ENCODE measurements around the gene ATP23.

The ATP23 gene, protein sequence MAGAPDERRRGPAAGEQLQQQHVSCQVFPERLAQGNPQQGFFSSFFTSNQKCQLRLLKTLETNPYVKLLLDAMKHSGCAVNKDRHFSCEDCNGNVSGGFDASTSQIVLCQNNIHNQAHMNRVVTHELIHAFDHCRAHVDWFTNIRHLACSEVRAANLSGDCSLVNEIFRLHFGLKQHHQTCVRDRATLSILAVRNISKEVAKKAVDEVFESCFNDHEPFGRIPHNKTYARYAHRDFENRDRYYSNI

DNA sequence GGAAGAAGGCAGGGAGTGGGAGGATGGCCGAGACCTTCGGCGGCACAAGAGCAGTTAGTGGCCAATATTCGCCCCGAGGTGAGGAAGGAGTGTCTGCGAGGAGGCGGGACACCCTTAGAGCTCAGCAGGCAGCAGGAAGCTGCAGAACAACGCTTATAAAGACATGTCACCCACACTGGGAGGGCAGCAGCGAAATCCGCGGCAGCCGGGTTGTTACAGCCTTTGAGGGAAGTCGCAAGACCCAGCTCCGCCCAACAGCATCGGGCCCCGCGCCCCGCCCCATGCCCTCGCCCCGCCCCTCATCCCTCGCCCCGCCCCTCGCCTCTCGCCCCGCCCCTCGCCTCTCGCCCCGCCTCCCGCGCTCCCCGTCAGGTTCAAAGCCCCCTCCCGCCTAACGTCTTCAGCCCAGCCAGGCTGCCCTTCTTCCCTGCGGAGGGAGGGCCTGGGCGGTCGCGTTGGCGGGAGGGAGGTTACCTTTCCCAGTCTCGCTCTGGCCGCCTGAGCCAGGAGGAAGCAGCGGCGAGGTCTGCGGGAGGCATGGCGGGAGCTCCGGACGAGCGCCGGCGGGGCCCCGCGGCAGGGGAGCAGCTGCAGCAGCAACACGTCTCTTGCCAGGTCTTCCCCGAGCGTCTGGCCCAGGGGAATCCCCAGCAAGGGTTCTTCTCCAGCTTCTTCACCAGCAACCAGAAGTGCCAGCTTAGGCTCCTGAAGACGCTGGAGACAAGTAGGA lies at the start of gene ATP23:
Gene ATP23, plus strand, starts transcription at position 403 of the 730 bp plus-strand sequence. Its CDS starts 135 bp downstream, at position 538.
- peak; percentile 75 to 79 for DNase-seq (ENCODE audit: low read depth in 1 of 2, low spot score in 1 of 2)

DNA sequence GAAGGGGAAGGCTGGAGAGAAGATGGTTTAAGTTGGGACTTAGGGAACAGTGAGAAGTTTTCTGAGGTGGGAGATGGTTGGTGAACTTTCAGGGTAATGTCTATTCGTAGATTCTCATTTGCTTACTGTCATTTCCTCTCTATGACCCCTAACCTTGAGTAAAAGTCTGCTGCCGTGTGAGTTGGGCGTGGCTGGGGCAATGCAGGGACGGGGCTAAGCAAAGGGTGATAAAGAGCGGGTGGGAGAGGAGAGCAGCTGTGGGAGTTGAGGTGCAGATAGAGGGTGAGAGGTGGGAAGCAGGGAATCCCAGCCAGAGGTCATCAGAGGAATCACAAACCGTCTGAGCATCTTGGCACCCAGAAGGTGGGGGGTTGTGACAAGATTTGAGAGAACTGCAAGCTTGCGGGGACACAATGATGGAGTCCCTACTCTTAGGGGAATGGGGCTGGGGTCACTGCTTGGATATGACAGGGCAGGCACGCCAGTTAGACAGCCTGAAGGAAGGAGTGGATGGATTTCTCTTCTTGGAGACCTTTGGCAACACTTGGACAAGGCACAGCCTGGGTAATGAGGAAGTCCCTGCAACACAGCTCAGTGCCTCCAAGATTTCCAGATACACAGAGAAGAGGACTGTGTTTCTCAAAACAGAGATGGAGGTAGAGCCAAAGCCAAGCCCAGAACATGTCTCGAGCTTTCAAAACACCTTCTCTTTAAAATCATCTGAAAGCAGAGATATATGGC lies 49.0 kb upstream of the ATP23 start:
- DNase-seq (ENCODE audit: low read depth in 1 of 2, low spot score in 1 of 2): no peak

DNA sequence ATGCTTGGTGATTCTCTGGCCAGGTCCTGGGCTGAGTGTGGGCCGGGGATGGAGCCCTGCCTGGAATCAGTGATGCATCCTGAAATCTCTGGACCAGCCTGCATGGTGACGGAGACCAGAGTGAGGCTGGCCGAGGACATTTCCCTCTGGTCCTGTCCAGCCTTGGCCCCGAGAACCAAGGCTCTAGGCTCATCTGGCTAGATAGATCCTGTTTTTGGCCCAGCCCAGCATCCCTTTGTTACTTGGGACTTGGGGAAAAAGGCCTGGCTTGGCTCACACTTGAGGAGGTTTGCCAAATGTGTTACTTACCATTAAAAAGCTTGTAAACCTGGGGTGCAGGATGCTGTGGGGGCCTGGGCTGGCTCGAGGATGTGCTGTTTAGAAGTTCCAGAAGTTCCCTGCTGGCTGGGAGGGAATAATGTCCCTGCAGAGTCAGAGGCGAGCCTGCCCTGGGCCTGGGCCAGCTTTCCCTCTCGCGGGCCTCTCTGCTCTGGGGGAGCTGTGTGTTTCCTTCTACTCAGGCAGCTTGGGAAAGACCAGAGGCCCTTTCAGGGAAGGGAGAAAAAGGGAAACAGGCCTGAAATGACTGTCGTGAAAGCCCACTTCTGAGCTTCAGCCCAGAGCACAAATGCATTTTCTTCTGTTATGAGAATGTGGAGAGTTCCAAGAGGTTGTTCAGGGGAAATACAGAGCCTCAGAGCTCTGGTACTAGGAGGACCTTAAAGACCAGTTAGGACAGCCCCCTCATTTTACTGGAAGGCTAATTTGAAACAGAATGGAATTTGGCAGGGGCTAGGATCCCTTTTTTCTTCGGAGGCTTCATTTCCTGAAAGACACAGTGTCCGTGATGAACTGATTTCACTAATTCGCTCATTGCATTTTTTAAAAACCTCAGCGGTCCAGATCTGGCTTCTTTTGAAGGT lies 47.7 kb upstream of the ATP23 start:
- DNase-seq (ENCODE audit: low read depth in 1 of 2, low spot score in 1 of 2): no peak

DNA sequence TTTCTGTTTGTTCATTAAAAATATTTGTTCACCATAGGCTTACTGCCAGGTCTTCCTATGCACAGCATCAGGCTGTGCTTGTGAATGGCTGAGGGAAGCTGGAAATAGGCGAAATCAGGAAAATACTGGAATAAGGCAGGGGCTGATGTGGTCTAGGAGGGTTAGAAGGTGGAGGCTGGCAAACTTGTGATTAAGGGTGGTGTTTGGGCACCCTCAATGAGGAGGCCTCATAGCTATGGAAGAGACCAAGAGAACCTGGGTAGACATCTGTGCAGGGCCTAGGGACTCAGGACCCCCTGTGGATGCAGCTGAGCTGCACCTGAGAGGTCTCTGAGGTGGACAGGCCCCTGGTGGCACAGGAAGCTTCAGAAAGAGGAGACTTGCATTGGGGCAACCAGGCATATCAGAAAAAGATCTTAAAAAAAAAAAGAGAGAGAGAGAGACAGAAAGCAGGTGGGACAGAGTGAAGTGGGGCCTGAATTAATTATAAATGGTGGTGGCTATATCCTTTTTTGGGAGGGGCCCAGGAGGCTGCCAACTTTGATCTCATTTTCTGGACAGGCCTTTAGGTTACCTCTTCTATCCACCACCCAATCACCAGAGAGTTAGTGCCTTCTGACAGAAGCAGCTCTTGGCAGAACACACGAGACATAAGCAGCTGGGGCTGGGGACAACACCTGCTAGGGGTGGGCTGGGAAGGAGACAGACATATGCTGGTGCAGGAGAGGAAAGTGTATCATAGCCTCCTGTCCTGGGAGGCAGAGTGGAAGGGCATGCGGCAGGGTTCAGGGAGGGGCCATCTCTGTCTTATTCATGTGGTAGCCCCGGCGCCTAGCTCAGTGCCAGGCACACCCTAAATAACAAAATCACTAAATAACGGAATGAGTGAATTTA lies 46.7 kb upstream of the ATP23 start:
- no peak for DNase-seq (ENCODE audit: low read depth in 1 of 2, low spot score in 1 of 2)

DNA sequence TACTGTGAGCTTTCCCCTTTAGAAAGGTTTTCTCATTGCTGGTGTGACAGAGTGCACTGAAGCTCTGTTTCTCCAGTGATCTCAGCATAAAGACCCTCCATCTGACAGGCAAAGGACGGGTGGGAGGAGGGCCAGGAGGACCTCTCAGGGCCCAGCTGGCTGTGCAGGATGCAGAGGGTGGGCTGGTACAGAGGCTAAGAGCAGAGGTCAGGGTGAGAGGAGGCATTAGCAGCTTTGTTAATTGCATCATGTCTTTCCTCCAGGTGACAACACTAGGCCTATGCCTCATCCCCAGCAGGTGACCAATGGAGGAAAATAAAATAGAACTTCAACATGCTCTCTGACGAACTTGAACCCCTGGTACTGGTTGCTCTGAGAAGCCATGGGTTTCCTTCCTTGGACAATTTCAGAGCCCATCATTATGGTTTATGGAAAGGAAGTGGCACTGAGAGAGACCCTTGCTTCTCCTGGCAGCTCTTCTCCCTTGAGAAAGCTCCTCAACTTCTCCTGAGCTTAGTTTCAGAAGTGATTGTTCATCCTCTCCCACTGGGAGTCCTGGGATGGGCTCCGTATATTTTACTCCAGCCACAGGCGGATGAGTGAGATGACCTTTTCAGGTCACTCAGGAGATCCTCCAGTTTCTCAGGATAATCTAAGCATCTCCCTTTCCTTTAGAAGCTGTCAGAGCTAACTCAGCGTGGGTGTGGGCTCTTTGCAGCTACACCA lies 45.8 kb upstream of the ATP23 start:
- no peak for DNase-seq (ENCODE audit: low read depth in 1 of 2, low spot score in 1 of 2)

DNA sequence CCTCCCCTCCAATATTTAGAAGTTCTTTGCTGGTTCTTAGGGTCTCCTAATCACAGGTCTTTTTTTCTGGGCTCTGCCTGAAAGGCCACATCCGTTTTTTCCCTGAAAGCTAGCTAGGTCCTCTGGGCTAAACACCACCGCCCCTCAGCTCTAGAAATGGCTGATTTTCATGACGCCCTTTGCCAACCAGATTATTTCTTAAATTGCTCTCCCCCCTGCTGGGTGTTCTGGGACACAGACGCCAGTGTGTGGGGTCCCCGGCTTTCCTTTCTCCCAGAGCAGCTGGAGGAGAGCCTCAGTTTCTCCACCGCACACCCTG lies 45.3 kb upstream of the ATP23 start:
- no peak for DNase-seq (ENCODE audit: low read depth in 1 of 2, low spot score in 1 of 2)

DNA sequence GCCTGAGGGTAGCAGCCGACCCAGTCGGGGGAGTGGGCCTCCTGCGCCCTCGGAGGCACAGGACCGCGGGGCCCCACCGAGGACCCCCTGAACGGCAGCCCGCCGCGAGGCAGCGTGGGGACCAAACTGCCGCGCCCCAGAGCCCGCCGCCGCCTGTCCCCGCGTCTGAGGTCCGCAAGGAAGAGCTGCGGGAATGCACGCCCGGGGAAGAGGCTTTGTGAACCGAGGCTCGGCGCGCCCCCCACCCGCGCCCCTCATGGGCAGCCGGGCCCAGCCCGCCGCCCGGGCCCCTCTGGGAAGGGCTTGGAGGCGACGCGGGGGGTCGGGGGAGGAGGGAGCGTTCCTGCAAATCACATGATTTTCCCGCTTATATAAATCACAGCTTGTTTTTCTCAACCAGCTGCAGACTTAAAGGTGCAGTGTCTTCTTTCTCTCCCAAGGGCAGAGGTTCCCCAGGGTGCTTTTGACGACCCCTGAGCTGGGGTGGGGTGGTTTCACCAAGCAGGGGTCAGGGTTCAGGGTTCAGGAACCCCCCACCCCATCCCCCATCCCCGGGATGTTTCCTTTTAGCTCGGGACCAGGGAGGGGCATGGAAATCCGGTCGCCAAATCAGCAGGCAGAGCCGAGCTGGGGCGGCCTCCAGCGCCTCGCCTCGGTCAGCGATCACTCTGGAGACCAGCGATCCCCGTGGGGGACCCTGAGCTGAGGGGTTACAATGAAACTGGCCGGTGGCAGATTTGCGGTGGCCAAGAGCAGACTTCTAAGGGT lies 44.7 kb upstream of the ATP23 start:
- DNase-seq (ENCODE audit: low read depth in 1 of 2, low spot score in 1 of 2): no peak

DNA sequence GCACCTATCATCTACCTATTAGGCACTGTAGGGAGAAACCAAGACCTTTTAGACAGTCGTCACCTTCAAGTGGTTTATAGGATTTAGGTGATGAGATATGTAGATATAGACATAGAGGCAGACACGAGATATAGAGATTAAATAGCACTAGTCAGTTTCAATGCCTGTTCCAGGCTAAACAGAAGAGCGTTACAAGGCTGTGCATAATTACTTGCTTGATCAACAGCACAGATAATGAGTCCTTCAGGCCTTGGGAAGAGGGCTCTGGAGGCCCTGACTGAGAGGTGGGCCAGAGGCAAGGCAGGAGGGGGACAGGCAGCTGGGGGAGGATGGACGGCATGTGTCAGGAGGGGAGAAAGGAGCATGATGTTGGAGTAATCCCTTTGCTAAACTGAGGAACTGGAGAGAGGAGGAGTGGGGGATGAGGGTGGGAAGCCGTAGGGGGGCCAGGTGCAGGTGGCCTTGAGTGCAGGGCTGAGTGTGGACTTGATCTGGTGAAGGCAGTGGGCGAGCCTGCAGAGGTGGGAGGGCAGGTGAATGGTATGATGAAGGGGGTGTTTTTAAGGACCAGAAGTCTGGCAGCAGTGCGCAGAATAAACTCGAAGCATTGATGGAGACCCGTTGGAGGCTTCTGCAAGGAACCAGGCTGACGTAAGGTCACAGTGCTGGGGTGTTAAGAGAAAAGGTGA lies 43.9 kb upstream of the ATP23 start:
- DNase-seq (ENCODE audit: low read depth in 1 of 2, low spot score in 1 of 2): no peak

DNA sequence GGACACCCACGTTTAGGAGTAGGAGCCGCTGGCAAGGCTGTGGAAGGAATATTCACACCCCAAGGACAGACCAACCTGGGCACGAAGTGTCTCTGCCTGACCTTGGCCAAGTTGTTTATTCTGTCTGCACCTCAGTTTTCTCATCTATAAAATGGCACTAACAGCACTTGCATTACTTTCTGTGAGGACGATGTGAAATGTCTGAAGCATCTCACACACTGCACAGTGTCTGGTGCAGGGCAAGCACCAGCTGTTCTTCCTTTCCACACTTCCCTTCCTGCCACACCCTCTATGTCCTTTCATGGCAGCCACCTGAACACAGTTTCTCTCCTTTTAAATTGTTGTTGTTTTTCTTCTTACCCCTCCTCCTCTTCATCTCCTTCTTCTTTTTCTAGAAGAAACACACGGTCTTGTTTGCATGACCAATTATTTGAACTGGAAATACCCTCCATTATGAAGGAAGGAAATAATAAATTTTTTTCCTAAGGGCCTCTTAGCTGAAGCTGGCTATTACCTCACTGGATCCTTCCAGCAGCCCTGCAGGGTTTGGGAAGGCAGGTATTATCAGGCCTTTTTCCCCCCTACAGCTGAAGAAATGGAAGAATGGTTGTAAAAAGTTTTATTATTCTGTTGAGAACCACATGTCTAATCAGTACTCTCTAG lies 42.9 kb upstream of the ATP23 start:
- DNase-seq (ENCODE audit: low read depth in 1 of 2, low spot score in 1 of 2): no peak

DNA sequence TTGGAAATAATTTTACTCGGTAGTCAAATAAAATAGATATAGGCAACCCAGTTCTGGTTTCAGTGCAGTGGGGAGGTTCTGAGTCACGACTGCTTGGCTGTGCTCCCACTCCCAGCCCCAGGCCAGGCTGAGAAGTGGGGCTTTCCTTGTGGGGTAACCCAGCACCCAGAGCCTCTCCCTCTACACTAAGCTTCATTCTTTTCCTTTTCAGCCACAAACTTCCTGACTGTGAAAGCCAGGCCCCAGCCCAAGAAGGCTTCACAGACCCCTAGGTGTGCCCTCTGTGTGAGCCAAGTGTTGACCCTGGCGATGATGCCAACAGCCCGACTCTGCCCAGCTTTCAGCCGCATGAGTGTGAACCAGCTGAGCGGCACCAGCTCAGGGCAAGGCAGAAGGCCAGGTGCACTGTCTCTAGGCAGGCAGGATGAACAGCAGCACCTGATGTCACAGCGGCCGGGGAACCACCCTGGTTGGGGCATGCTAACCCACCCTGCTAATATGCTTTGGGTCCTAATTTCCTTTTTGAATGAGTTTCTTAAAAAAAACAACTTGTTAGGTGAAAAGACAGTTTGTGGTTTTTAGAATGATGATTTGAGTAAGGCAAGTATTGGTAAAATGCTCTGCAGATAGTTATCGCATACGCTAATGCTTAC lies 42.2 kb upstream of the ATP23 start:
- DNase-seq (ENCODE audit: low read depth in 1 of 2, low spot score in 1 of 2): peak; percentile 54 to 69

DNA sequence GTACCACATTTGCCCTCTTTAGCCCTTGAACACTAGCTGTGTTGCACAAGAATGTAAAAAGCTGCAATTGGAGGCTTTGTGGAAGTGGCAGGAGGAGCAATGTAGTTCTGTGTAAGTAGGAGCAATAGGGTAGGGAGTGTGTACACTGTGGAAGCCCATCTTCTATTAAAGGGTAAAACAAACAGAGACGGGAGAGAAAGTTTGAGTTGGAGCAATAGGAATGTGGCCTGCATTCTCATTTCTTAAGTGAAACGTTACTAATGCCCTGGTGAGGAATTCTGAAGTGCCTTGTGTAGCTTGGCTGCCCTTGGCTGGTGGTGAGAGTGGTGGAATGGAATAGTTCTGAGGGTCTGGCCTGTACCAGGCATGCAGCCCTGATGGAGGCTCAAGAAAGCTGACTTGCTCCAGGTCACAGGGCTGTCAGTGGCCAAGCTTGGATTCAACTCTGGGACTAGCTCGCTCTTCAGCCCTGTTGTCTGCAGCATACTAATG lies 38.8 kb upstream of the ATP23 start:
- no peak for DNase-seq (ENCODE audit: low read depth in 1 of 2, low spot score in 1 of 2)

DNA sequence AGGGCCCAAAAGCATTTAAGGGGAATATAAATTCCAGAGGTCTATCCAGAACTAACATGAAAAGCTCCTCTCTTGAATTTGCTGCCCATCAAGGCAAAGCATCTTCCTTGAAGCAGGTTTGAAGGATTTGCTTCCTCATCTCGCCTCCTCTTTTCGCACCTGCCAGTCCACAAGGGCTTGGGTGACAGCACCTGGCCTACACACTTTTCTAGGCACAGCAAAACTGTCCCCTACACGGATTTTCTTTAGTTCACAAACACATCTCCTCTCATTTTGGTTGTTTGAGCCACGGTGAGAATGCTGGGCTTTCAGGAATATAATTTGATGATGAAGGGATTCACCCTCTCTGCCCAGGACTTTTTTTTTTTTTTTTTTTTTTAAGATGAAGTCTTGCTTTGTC lies 36.9 kb upstream of the ATP23 start:
- DNase-seq (ENCODE audit: low read depth in 1 of 2, low spot score in 1 of 2): no peak

DNA sequence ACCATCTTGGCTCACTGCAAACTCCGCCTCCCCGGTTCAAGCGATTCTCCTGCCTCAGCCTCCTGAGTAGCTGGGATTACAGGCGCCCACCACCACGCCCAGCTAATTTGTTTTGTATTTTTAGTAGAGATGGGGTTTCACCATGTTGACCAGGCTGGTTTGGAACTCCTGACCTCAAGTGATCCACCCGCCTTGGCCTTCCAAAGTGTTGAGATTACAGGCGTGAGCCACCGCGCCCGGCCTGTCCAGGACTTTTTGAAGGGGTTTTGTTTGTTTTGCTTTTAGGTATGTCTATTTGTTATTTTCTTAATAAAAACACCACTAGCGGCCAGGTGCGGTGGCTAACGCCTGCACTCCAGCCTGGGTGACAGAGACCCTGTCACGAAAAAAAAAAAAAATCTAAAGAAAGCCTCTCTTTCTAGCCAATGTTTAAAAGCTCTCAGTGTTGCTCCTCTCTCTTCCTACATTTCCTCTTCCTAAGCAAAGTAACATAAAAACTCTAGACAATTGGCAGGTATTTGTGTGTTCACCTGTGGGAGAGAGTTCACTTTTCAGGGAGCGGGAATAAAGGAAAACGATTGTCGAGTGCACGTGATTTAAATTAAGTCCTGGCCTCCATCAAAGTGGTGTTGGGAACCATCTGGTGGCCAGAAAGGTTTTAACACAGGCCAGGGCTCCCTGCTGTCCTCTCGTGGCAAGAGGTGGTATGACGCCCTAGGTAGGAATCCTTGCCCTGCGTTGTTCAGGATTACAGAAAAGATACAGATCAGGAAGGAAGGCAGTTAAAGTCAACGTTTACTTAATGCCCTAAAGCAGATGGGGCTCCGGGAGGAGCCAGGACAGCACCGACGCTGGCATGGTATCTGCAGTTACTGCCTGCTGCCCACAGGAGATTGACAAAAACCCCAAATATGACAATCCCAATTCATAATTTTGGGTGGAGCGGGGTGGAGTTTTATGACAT lies 36.2 kb upstream of the ATP23 start:
- DNase-seq (ENCODE audit: low read depth in 1 of 2, low spot score in 1 of 2): peak; percentile 65 to 75

DNA sequence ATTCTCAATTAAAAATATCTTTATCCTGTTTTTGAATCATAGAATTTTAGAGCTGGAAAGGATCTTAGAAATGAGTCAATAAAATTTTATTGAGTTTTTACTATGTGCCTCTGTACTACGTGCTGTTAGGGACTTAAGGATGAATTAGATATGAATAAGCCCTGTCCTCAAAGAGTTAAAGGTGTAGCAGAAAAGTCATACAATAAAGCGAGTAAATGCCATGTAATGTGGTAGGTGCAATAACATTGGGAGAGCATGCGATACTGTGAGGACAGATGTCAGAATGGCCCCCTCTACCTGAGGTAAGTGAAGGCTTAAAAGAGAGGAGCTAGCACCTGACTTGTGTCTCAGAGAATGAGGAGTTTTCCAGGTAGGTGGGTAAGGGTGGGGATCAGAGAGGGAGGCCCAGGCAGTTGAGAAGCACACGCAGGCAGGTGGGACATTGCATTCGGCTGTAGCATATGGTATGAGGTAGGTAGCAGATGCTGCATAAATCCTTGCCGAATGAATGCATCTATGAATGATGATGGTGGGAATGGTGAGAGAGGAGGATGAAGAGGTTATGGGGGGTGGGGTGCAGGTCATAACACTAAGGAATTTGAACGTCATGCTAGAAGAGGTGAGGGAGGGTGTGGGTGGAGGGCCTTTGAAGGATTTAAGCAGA lies 35.4 kb upstream of the ATP23 start:
- DNase-seq (ENCODE audit: low read depth in 1 of 2, low spot score in 1 of 2): no peak

DNA sequence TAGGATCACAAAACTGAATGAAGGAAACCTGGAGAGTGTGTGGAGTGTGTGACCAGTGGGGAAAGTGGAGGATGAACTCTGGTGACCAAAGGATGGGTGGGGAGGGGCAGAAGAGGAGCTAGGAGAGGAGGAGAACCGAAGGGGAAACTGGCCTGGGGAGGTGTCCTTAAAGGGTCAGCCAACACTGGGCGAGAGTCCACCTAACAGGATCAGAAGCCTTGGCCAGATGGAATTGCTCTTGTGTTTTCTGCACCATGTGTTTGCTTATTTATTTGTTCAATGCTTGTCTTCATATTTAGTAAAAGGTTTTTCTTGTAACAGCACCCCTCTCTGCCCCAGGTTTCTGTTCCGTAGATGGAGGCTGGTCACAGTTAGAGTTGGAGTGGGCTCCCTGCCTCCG lies 34.5 kb upstream of the ATP23 start:
- DNase-seq (ENCODE audit: low read depth in 1 of 2, low spot score in 1 of 2): no peak
